ENCODE results near the gene TMEM158. TPM values are rescaled to one million over a fixed set of nuclear protein-coding genes. Genes with fewer than 3 reads are reported as not detected.

Gene TMEM158
- total and polyA plus RNA-seq, 10 of the 15 experiments (the other 5 are each of a cell fraction or from before 2014, with no cell fraction given): not detected

DNA sequence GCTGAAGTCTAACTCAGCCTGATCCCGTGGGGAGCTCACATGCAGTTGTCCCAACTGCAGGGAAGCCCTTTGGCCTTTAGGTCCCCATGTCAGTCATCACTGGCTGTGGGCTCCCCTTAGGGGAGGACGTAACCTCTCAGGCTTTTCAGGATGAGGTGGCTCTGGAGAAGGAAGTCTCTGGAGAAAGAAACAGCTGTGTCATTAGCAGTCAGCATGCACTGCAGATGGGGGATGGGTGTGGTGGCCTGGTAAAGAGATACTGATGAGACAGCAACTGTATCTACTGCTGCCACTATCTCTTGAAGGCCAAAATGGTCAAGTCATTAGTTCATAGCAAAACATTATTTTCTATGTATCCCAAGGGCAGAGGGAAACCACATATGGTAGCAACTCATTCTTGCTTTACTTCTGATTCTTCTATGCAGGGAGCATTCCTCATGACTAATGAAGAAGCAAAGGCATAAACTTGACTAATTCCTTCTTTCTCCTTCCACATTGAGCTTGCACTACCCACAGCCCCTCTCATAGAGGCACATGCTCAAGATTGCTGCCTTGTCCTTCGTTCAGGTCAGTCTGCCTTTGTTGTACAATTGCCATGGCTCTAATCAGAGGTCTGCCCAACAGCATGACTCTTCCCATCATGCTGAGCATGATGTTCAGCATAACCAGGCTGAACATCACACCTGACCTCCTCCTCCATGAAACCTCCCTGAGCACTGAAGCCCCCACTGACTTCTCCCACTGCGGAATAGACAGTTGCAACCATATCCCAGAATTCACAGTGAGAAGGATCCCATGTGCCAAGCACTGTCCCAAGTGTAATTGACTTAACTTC lies 47.8 kb upstream of the TMEM158 start:
- 8% methylated on average over 4 of the region's 4 CpGs for whole genome bisulfite sequencing (ENCODE audit: insufficient coverage, insufficient replicate concordance, low lambda C conversion rate, missing lambda C conversion rate)
- POLR2A ChIA-PET: no interaction called here
- no peaks in the 10 kb centered on the region for H3K9me3 ChIP-seq (replicated peaks; ENCODE audit: control insufficient read depth, insufficient read depth, low read length)
- H3K9ac ChIP-seq (ENCODE audit: control insufficient read depth, insufficient read depth, low read length): no peak overlapping the region
- H3K36me3 ChIP-seq (ENCODE audit: control insufficient read depth in 2 of 2, insufficient read depth in 2 of 2, low read length in 1 of 2): no peaks in the 10 kb centered on the region
- H2AFZ ChIP-seq (ENCODE audit: control insufficient read depth, low read depth, low read length): no peak overlapping the region
- H3K4me1 ChIP-seq (ENCODE audit: control insufficient read depth, insufficient read depth, low read length): peaks cover 3% of the 10 kb centered on the region; the same call in 1 of the 2 replicates
- BruUV-seq (replicated peaks): no TSS peak
- TF ChIP-seq NRF1 (conservative IDR thresholded peaks at IDR 0.05; ENCODE audit: low read depth, low read length) (no peak), KAT2A (conservative IDR thresholded peaks at IDR 0.05; ENCODE audit: control insufficient read depth, low read depth, low read length) (no peak), PAX8 (IDR thresholded peaks at IDR 0.05) (no peak), SREBF2 (IDR thresholded peaks at IDR 0.05; ENCODE audit: low read length) (no peak), BMI1 (IDR thresholded peaks at IDR 0.05; ENCODE audit: borderline replicate concordance) (no peak), FOXM1 (IDR thresholded peaks at IDR 0.05; ENCODE audit: low read depth, low read length) (no peak), ZNF24 (IDR thresholded peaks at IDR 0.05) (no peak), CREB1 (IDR thresholded peaks at IDR 0.05; ENCODE audit: low read depth) (no peak), MYB (IDR thresholded peaks at IDR 0.05; ENCODE audit: borderline replicate concordance, low read depth, low read length) (no peak), NR2F1 (conservative IDR thresholded peaks at IDR 0.05) (no peak), NR2C2 (IDR thresholded peaks at IDR 0.05; ENCODE audit: borderline replicate concordance, control insufficient read depth, insufficient read length, low read depth) (no peak)
- TF ChIP-seq, protein P1, sequence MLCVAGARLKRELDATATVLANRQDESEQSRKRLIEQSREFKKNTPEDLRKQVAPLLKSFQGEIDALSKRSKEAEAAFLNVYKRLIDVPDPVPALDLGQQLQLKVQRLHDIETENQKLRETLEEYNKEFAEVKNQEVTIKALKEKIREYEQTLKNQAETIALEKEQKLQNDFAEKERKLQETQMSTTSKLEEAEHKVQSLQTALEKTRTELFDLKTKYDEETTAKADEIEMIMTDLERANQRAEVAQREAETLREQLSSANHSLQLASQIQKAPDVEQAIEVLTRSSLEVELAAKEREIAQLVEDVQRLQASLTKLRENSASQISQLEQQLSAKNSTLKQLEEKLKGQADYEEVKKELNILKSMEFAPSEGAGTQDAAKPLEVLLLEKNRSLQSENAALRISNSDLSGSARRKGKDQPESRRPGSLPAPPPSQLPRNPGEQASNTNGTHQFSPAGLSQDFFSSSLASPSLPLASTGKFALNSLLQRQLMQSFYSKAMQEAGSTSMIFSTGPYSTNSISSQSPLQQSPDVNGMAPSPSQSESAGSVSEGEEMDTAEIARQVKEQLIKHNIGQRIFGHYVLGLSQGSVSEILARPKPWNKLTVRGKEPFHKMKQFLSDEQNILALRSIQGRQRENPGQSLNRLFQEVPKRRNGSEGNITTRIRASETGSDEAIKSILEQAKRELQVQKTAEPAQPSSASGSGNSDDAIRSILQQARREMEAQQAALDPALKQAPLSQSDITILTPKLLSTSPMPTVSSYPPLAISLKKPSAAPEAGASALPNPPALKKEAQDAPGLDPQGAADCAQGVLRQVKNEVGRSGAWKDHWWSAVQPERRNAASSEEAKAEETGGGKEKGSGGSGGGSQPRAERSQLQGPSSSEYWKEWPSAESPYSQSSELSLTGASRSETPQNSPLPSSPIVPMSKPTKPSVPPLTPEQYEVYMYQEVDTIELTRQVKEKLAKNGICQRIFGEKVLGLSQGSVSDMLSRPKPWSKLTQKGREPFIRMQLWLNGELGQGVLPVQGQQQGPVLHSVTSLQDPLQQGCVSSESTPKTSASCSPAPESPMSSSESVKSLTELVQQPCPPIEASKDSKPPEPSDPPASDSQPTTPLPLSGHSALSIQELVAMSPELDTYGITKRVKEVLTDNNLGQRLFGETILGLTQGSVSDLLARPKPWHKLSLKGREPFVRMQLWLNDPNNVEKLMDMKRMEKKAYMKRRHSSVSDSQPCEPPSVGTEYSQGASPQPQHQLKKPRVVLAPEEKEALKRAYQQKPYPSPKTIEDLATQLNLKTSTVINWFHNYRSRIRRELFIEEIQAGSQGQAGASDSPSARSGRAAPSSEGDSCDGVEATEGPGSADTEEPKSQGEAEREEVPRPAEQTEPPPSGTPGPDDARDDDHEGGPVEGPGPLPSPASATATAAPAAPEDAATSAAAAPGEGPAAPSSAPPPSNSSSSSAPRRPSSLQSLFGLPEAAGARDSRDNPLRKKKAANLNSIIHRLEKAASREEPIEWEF (IDR thresholded peaks at IDR 0.05; ENCODE audit: insufficient replicate concordance, low read depth, low read length): no peak
- RAD21 ChIA-PET (ENCODE audit: unreplicated experiment): interaction anchor here (1.2 to 2.6 kb wide), 2 partner anchors 233 to 383 kb away, joined by 3 to 16 read pairs; no protein-coding TSS in a partner anchor
- FAIRE-seq (no peak), DNase-seq (ENCODE audit: low read depth, low spot score) (no peak), ATAC-seq (no peak)
- H4K20me1 ChIP-seq (ENCODE audit: control insufficient read depth, insufficient read depth): no peaks in the 10 kb centered on the region
- no peak overlapping the region for H3K4me3 ChIP-seq
- CTCF ChIA-PET: interaction anchor here (0.8 to 1.7 kb wide), 6 partner anchors 40 to 236 kb away, joined by 3 to 9 read pairs (median 4); no protein-coding TSS in a partner anchor
- intact Hi-C loops (cut with micrococcal nuclease; ENCODE audit: unreplicated experiment) (no loop called here), in situ Hi-C loops (cut with MboI) (no loop called here)
- H3K79me2 ChIP-seq (ENCODE audit: control insufficient read depth, insufficient read depth, low read length): no peaks in the 10 kb centered on the region
- H3K27ac ChIP-seq (ENCODE audit: control insufficient read depth, insufficient read depth): no peak overlapping the region
- SMC1A ChIA-PET (ENCODE audit: uncharacterized antibody, unreplicated experiment): interaction anchor here (0.9 to 2.0 kb wide), 4 partner anchors 16 to 233 kb away, joined by 3 to 4 read pairs (median 4); no protein-coding TSS in a partner anchor
- H3K4me2 ChIP-seq (ENCODE audit: control insufficient read depth, insufficient read depth): no peak overlapping the region
- no peaks in the 10 kb centered on the region; a peak in 1 of 4 replicates for H3K27me3 ChIP-seq (replicated peaks in 1 of 2; ENCODE audit: control insufficient read depth in 2 of 2, insufficient read depth in 2 of 2, low read length in 1 of 2)

All from GM12878 (cell line).